HEK293T (cell line): ENCODE measurements around the gene F13A1.

Experiments used
- FOXM1 ChIP-seq: fragments of 450-650 bp; IDR thresholded peaks from 2 replicates; pipeline ENCODE4 v1.6.1; 2017; ENCODE audit warnings: mild to moderate bottlenecking, borderline replicate concordance
- LEF1 ChIP-seq: fragments of 450-650 bp; IDR thresholded peaks from 2 replicates; pipeline ENCODE4 v1.6.1; 2017; ENCODE audit warnings: mild to moderate bottlenecking, borderline replicate concordance
- PKNOX1 ChIP-seq: fragments of 450-650 bp; IDR thresholded peaks from 2 replicates; pipeline ENCODE4 v1.6.1; 2016
- SUZ12 ChIP-seq: fragments of 450-650 bp; IDR thresholded peaks from 2 replicates; pipeline ENCODE4 v1.6.1; 2016; ENCODE audit warnings: mild to moderate bottlenecking
- ZNF384 ChIP-seq: fragments of 450-650 bp; IDR thresholded peaks from 2 replicates; pipeline ENCODE4 v1.6.1; 2016

DNA sequence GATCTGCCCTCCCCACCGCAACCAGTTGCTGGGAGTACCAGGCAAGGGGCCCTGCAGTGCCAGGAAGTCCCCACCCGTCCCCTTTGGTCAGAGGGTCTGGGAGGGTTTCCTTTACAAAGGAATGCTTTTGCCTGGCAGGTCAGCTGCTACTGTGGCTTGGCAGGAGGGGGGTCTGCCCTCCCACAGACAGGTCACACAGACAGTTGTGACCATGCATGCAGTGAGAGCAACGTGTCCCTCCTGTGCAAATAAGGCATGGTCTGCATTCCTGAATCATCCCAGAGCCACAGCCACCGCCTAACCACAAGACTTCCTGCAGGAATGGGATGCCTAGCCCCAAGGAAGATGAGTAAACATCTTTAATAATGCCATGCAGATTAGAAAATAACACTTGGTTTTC lies 439 bp upstream of the F13A1 start:
- TF ChIP-seq ZNF384 (no peak), SUZ12 (no peak), FOXM1 (no peak), PKNOX1 (no peak), LEF1 (no peak)
